GM18499 (cell line): Measurements from ENCODE around the gene CD180.
"Not testable (repeated sequence)": the region's sequence is repeated elsewhere in the genome, so short reads cannot be mapped to it uniquely, and the experiment has no call there.

Experiments used
- ATAC-seq: cut with Tn5 transposase; IDR thresholded peaks from one replicate; pipeline ENCODE4 v1.9.1; 2021; ENCODE audit warnings: moderate number of reproducible peaks; ENCODE audit not compliant: insufficient read depth, unreplicated experiment

CD180 gene

GRCh38 chr5:67190410-67190809 is 6.2 kb downstream of the CD180 start:
- no peak for ATAC-seq

DNA sequence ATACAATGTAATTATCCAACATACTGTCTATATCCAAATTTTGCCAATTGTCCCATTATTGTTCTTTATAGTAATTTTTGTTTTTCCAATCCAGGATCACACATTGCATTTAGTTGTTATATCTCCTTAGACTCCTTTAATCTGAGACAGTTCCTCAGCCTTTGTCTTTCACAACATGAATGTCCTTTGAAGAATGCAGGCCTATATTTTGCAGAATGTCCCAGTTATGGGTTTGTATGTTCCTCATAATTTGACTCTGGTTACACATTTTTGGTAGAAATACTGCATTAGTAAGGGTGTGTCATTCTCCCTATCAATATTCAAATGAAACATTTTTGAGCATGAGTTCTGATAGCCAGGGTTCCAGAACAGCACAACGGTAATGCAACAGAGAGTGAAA is 6.7 kb downstream of the CD180 start:
- ATAC-seq, result no peak

DNA sequence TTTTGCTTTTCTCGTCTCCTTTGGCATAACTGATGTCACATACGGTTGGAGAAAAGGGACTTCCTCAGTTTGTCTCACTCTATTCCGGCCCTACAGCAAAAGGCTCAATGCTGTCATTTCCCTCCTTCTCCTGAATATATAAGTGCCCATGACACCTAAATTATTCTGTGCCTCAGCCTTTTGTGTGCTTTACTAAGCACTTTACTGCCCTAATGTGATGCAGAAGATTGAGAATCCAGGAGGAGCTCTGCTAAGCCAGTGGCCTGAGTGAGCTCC is 7.6 kb downstream of the CD180 start:
- no peak for ATAC-seq

DNA sequence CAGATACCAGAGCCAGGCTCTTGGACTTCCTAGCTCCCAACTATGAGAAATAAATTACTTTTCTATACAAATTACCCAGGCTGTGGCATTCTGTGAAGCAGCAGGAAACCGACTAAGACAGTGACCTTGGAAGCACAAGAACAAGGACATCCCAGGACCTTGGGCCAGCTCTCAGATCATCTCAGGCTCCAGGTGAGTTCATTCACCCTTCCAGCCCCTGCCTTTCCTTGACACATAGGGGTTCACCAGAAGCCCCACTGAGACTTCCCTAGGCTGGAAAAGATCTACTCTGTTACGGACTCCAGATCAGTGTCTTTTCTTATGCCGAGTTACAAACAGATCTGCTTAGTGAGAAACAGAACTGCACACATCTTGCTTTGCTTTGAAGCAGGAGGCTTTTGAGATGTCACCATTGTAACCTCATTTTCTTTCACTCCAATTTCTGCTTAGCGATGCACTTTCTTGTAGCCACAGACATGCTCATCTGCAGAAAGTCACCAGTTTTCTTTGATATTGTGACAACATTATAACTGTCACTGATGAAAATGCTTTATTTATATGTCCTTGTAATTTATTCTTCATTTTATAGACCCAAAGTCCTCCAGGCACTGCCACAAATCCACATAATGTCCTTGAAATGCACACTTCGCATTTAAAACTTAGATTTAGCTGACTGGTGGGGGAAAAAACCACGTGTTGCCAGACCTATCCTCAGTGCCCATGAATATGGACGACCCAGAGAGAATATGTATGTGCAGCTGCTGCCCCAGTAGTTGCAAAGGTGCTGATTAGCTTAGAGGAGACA is 8.1 kb downstream of the CD180 start:
- ATAC-seq, result no peak

DNA sequence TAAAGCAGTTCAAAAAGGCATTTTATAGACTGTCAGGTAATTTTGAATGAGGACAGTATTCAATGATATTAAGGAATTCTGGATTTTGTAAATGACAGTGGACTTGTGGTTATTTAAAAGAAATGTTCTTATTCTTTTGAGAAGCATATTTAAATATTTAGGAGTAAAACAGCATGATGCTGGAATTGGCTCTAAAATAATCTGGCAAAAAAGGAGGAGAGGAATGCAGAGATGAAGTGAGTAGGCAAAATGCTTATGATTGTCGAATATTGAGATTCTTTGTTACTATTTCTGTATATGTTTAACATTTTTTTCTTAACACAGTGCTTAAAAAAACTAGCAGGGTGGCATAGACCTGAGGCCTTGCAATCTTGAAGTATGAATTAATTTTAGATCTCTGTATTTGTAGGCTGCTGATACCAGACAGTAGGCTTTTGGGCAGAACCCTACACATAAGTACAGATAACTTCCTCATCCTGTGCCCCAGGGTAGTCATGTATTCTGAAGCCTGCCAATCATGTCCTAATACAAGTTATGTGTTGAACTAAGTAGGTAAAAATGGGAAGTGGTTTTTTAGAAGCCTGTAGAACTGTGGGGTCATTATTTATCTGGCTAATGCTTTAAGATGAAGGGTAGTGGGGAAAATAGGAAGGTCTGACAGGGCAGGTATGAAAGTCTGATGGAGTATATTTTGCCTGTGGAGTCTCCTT is 9.4 kb downstream of the CD180 start:
- no peak for ATAC-seq

- ATAC-seq, result no peak
Measured at GRCh38 chr5:67183859-67184258, 12.7 kb downstream of the CD180 start.

GRCh38 chr5:67182301-67182790 is 14.3 kb downstream of the CD180 start:
- ATAC-seq, result no peak

DNA sequence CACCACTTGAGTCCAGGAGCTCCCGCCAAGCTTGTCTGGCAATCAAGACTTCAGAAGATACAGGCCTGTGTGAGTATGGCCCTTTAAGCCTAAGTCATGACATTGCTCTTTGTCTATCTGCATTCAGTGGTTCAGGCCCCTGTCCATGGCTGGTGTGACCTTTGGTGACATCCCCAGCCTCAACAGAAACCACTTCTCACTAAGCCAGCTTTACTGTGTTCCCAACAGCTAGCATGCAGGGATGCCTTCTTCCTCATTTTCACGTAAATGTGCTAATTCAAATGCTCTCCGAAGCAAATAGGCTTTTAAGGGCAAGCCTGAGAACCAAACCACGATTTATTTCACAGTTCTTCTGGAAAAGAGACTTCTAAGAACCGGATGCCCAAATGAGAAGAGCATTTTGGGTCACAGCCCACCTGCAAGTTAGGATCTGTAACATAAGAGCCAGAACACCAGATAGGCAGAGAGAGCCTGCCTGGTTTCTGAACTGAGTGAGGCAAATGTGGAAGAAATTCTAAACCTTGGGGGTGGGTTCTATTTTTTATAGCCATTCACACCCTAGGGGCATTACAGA is 14.9 kb downstream of the CD180 start:
- ATAC-seq, result no peak

DNA sequence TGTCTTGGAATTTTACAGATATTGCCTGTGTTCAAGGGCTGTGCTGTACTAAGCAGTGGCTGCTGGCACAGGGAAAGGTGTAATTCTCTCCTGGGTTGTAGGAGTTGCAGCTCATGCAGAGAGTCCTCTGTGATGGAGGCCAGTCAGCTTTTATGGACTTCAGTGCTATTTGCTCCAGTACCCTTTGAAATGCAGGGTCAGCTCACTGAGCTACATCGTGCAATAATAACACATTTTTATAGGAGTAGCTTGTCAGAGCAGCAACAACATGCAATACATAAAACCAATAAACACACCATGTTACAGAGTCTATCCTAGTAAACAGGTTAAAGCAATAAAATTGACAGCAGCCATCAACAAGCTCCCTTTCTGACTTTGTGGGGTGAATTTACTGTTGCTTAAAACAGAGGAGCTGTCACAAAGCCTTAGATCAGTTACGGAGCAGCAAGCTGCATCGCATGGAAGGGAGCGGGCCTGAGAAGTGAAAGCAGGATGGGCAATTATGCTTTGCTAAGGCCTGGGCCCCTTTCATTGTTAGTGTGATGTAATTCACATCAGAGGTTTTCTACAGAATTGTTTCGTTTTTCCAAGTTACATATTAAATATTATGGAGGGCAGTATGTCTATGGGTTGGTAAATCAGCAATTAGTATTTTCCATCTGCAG is 16.8 kb downstream of the CD180 start:
- no peak for ATAC-seq

DNA sequence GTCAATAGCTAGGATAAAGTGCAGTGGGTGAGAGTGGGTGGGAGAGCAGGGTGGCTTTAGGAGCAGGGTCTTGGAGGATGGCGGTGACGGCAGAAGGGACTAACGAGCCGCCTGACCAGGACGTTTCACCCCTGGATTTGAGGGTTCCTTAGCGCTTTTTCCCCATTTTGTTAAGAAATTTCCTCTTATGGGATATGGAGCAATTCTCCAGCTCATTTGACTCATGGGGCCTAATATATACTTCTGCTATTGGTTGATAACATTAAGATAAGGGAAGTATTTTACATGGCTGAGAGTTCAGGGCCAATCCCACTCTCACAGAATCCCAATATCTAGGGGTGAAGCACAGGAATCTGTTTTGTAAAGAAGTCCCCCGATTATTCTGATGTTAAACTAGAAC is 17.6 kb downstream of the CD180 start:
- ATAC-seq, result no peak

- ATAC-seq, result no peak
Measured at GRCh38 chr5:67178085-67178484, 18.5 kb downstream of the CD180 start.

- ATAC-seq, result no peak
Measured at GRCh38 chr5:67176936-67177335, 19.7 kb downstream of the CD180 start.

DNA sequence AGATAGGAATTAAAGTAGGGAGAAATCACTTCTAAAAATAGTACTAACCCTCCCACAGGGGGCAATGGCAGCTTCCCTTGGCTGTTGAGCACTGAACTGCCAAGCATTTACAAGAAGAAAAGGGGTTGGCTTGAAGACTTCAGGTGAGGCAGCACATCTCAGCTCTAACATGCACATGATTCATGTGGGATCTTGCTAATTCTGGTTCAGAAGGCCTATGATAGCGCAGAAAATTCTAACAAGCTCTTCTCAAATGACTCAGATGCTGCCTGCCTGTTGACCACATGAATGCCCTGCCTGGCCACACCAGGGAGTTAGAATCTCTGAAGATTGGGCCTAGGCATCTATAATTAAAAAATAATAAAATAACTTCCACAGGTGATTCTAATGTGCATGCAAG is 22.6 kb downstream of the CD180 start:
- no peak for ATAC-seq

GRCh38 chr5:67173351-67173750 is 23.2 kb downstream of the CD180 start:
- not testable (repeated sequence) for ATAC-seq

- ATAC-seq, result no peak
Measured at GRCh38 chr5:67170767-67171166, 25.8 kb downstream of the CD180 start.

DNA sequence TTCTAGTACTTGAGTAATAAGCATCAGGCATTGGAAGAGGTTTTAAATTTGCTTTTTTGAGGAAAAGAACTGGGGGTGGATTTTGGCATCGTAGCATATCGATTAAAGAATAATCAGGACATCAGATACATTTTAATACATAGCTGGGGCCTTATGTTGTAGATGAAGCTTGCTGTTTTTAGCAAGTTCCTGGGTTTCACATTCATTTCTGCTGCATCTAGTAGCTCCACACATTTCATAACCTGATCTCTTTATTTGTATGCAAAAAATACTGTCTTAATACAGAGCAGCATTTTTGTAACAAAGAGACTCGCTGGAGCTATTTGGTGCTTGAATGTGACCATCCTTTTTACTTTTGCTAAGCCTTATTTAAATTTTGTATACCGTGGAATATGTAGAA is 28.5 kb downstream of the CD180 start:
- no peak for ATAC-seq

- peak; percentile 24 for ATAC-seq
Measured at GRCh38 chr5:67166460-67167285, 29.9 kb downstream of the CD180 start.

- ATAC-seq, result peak; percentile 70
Measured at GRCh38 chr5:67165526-67166459, 30.8 kb downstream of the CD180 start.

DNA sequence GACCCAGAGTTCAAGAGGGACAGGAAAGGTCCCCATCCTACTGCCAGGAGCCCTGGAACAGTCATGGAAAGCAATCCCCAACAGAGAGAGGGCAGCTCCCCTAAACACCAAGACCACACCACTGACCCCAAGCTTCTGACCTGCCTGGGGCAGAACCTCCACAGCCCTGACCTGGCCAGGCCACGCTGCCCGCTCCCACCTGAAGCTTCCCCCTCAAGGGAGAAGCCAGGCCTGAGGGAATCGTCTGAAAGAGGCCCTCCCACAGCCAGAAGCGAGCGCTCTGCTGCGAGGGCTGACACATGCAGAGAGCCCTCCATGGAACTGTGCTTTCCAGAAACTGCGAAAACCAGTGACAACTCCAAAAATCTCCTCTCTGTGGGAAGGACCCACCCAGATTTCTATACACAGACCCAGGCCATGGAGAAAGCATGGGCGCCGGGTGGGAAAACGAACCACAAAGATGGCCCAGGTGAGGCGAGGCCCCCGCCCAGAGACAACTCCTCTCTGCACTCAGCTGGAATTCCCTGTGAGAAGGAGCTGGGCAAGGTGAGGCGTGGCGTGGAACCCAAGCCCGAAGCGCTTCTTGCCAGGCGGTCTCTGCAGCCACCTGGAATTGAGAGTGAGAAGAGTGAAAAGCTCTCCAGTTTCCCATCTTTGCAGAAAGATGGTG is 31.6 kb downstream of the CD180 start:
- no peak for ATAC-seq
